Choroid plexus epithelial cell (primary cell): ENCODE measurements around the gene PLA2G6.

Experiments used
- DNase-seq: peaks from one replicate; pipeline ENCODE4 v3.0.0-alpha.2; 2010; ENCODE audit warnings: low read depth
- H3K4me3 ChIP-seq: 2 replicates; pipeline ENCODE4 v1.5.1; 2011; ENCODE audit warnings: low read depth, mild to moderate bottlenecking, control low read depth, low read length, moderate library complexity
- TF ChIP-seq, protein P1 (sequence below): conservative IDR thresholded peaks from 2 replicates; pipeline ENCODE4 v1.5.1; 2011; ENCODE audit warnings: low read depth, mild to moderate bottlenecking, control low read depth, inconsistent platforms, low read length, moderate library complexity

The PLA2G6 gene

DNA sequence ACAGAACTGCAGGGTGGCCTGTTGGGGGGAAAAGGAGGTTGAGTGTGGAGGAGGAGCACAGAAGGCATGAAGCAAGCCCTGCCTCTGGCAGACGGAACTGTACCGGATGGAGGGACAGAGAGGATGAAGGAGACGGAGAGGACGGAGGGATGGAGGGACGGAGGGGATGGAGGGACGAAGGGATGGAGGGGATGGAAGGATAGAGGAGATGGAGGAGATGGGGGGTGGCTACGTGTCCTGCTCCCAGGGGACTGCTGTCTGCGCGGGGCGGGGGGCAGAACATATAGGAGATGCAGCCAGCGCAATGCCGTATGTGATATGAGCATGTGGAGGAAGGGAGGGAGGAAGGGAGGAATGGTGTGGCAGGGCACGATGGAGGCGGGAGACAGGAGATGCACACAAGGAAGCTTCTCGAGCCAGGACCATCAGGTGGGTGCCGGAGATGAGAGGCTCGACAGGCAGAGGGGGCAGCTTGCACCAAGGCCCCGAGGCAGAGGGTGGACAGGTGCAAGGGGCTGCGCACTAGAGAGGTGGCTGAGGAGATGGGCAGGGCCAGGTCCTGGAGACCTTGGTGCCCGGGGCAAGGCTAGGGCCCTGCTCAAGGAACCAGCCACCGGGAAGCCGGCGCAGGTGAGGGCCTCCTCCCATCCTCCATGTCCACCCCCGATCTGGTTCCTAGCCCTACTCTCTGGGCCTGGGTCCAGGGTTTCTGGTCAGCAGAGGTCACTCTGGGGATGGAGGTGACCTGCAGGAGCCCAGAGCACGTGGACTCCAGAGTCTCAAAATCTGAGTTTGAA, 45.4 kb upstream of the PLA2G6 start:
- TF ChIP-seq, protein P1, sequence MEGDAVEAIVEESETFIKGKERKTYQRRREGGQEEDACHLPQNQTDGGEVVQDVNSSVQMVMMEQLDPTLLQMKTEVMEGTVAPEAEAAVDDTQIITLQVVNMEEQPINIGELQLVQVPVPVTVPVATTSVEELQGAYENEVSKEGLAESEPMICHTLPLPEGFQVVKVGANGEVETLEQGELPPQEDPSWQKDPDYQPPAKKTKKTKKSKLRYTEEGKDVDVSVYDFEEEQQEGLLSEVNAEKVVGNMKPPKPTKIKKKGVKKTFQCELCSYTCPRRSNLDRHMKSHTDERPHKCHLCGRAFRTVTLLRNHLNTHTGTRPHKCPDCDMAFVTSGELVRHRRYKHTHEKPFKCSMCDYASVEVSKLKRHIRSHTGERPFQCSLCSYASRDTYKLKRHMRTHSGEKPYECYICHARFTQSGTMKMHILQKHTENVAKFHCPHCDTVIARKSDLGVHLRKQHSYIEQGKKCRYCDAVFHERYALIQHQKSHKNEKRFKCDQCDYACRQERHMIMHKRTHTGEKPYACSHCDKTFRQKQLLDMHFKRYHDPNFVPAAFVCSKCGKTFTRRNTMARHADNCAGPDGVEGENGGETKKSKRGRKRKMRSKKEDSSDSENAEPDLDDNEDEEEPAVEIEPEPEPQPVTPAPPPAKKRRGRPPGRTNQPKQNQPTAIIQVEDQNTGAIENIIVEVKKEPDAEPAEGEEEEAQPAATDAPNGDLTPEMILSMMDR: no peak
- no peak for DNase-seq
- H3K4me3 ChIP-seq: no peak overlapping the region

DNA sequence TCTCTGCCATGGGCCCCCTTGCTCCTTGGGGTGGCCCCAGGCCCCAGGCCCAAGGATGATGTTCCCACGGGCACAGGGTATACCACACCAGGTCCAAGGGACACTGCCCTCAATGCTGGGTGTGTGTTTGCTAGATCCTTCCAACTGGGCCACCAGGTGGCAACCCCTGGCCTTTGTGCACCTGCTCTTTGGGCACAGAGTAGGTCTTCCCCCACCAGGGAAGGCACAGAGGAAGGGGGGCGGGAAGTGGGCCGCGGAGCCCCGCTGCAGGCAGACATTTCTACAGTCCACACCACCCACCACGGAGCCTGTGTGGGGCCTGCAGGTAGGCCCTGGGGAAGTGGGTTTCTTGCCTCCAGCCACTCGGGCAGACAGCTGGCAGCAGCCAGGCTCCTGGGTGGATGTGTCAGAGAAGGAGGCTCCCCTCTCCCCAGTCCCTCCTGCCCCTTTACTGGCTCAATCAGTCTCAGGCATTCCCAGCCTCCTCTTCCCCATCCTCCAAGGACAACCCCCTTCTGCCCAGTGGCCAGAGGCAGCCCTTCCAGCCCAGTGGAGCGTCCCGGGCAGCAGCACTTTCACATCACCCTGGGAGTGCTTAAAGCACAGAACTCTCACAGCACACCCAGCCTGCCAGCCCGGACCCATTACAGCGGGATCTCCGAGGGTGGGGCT, 41.8 kb upstream of the PLA2G6 start:
- TF ChIP-seq, protein P1: no peak
- no peak overlapping the region for H3K4me3 ChIP-seq
- no peak for DNase-seq

DNA sequence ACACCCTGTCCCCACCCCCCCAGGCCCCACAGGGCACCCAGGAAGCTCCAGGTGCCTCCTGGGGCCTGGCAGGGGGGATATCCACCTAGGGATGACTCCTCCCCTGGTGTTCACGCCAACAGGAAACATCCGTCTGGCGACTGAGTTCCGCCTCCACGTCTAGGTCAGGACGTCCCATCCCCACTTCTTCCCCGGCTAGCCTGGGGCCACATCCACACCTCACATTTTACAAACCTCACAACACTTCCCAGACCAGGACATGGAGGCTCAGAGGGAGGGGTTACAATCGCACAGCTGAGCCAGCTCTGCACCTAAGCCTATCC, 41.1 kb upstream of the PLA2G6 start:
- no peak overlapping the region for H3K4me3 ChIP-seq
- TF ChIP-seq, protein P1: no peak
- DNase-seq: no peak

DNA sequence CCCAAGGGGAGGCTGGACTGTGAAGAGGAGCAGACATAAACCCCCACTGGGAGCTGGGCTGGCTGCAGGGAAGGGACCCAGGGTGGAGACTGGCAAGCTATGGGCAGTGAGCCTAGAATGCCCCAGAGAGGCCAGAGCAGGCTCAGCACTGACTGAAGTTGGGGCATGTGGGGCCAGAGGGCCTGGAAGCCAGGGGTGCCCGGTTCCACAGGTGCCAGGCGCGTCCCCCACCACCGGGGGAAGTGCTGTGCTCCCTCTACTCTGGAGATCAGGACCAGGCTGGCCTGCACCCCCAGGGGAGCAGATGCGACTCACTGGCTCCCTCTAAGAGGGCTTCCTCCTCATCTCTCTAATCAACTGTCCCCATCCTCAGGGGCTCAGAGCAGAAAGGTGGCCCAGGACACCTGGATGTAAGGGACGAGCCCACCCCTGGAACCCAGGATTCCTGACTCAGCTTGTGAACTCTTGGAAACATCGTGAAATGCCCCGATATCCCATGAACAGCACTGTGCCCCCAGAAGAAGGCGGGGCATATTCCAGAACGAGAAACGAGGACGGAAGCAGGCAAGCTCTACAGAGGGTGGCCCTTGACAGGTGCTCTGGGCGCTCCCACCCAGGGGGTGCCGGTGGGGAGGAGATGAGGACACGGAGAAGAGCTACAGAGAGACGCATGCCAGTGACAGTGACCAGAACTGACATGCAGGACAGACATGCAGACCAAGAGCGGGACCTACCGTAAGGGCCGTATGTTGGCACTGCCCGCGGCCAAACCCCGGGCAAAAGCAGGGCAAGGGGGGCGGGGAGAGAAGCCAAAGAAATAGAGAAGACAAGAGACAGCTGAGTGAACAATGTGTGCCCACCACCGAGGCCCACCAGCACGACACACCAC, 40.5 kb upstream of the PLA2G6 start:
- no peak overlapping the region for H3K4me3 ChIP-seq
- TF ChIP-seq, protein P1: no peak

DNA sequence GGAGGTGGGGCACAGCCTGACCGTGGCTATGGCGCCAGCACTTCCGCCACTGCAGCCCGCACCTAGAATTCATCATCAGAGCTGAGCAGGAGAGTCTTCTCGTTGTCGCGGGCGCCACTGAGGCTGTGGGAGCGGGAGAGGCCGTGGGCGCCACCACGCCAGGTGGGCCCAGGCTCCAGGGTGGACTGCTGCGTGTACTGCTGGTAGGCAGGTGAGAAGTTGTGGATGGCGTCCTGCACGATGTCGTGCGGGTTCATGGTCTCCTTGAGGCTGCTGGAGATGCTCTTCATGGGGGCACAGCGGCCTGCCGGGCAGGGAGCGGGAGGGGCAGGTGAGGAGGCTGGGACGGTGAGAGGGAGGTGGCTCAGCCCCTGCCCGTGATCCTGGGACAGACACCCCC, 39.8 kb upstream of the PLA2G6 start:
- TF ChIP-seq, protein P1: no peak
- H3K4me3 ChIP-seq: no peak overlapping the region
- no peak for DNase-seq

More for the DNA sequence above, 40.5 kb upstream of the PLA2G6 start:
- no peak for DNase-seq

DNA sequence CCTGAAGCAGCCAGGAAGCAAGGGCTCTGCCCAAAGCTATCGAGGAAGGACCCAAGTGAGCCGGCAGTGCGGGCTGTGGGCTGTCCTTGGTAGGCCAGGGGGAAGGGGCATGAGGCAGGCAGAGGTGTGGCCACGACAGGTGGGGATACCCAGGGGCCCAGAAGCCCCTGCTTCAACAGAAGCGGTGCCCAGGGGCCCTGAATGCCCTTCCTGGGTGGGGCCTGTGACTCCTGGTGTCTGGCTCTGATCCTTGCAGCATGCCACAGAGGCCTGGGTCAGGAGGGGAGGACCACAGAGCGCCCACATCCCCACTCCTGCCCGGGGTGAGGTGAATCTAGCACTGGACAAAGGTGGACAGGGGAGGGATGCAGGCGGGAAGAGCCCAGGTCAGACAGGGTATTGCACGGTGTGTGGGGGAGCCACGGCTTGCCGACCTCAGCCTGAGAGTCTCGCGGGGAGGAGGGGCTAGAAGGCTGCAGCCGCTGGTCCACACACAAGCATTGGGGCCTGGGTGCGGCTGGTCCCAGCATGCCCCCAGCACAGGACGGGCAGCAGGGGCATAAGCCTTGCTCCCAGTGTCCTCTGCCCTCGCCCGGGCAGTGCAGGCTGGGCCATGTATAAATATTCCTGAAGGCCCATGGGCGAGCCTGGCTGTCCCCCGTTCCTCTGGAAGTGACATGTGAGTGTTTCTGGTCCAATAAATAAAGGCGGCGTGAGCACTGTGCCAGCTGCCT, 39.2 kb upstream of the PLA2G6 start:
- no peak overlapping the region for H3K4me3 ChIP-seq
- no peak for DNase-seq
- TF ChIP-seq, protein P1: no peak
